ENCODE measurements around the gene SYMPK.

Gene SYMPK

DNA sequence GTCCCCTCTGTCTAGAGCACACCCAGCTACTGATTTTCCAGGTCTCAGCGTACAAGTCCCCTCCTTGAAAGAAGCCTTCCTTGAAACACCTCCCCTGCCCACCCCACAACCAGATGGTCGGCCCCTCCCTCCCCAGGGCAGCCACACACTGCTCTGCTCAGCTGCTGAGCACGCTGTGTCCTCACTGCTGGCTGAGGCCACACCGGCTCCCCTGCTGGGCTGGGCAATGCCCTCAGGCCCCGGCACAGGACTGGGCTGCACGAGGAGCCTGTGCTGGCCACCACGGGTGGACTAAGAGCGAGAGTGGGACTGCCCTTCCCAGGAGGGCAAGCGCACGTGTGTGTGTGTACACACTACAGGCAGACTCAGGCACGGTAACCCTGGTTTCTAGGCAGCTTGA, 36.0 kb downstream of the SYMPK start:
- DNase-seq (ENCODE audit: low read depth in 1 of 2, low spot score in 1 of 2): no peak

DNA sequence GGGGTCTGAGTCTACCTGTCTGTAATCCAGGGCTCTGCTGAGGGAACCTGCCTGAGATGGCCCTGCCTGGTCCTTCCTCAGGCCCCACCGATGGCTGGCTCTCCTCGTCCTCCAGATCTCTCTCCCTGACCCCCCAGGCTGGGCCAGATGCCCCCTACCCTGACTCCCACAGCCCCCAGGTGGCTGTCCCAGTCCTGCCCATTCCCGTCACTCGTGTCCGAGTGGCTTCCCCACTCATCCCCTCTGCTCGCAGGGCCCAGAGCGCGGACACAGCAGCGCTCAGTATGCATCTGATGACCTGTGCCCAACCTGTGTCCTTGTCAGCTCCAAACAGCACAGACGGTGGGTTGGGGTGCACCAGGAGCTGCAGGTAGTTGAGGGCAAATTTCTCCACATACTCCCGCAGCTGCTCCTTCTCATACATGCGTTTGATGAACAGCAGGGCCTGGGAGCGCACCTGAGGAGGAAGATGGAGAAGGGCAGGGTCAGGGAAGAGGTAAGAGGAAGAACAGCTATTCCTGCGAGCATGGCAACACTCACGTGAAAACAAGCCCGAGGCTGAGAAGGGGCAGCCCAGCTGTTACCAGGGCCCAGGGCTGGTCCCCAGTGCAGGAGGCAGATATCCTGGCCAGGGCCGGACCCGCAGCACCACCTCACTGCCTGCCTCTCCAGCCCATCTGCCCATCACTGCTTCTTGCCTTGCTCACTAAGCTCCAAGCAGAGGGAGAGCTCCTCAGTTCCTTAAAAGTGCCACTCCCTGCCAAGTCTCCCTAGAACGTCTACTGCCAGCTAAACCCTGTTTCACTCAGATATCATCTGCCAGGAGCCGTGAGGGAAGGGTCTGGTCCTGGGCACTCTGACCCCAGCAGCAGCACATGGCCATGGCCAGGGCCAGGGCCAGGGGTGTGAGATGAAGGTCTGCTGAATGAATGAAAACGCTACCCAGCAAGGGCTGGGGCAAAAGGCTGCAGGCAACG, 36.7 kb downstream of the SYMPK start:
- DNase-seq (ENCODE audit: low read depth in 1 of 2, low spot score in 1 of 2): no peak

DNA sequence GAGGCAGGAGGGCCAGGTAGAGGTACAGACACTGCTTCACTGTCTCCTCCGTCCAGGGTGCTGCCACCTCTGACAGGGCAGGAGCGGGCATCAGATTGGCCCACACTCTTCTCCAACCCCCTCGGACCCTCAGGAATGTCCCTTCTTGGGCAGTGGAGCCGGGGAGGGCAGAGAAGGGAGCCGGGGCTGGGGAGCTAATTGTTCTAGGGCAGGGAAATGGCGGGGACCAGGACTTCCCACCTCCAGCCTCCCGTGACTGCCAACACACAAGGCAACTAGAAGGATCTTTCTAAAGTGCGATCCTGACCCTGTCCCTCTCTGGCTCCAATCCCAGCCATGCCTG, 37.7 kb downstream of the SYMPK start:
- DNase-seq (ENCODE audit: low read depth in 1 of 2, low spot score in 1 of 2): no peak

DNA sequence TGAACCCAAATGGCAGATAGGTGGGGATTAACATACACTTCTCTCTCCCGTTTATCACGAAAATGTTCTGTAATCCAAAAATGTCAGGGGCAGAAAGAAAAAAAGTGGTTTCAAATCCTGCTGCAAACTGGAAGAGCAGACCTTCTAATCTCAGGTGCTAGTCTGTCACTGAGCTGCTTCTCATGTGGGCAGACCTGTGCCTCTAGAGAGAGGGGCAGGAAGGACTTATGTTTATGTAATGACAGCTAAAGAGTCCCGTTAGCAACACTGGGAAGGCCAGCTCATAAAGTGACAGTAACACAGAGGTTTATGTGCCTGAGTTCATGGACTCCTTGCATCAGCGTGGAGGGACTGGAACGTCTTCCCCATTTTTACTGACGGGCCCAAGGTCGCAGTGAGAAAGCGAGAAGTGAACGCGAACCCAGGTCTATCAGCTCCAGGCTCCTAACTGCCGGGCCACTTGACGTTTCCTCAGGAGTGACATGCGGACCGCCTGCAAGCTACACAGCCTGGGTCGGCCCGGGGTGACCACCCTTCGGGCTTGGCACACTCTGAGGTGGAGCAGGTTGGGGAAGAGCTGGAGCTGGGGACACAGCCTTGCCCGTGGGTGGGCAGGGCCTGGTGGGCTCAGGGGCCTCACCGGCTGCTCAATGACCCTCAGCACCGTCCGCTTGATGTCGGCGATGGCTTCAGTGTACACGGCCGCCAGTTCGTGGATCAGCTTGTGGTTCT, 38.2 kb downstream of the SYMPK start:
- DNase-seq (ENCODE audit: low read depth in 1 of 2, low spot score in 1 of 2): no peak

DNA sequence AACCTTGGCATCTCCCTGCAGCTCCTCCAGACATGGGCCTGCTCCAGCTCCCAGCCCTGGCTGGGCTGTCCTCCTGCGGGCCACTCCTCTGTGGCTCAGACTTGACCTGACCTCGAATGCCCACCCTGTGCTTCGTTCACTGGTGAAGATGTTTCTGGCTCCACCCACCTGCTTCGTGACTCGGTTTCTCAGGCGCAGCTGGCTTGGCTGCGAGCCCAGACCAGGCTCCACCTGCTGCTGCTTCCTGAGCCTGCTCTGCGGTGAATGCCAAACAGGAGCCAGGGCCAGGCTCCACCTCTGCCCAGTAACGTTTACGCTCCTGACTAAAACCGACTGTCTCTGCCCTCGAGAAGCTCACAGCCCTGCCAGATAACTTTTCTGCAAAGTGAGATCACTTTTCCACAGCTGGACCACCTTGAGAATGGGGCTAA, 38.9 kb downstream of the SYMPK start:
- DNase-seq (ENCODE audit: low read depth in 1 of 2, low spot score in 1 of 2): no peak

DNA sequence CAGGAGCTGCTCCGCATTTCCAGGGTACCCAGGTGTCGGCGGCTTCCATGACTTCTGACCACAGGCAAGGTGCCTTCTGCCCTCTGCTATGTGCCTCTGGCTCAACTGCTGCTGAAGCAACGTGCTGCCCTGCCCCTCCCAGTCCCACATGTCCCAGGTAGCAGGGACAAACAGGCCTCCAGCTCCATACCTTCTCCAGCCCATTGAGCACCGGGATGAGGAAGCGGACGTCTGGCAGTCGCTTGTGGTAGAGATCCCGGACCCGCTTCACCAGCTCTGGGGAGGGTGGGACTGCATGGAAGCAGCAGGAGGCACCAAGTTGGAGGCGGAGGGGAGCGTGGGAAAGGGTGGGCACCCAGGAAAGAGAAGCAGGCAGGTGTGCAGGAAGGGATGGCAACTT, 39.8 kb downstream of the SYMPK start:
- DNase-seq (ENCODE audit: low read depth in 1 of 2, low spot score in 1 of 2): no peak

DNA sequence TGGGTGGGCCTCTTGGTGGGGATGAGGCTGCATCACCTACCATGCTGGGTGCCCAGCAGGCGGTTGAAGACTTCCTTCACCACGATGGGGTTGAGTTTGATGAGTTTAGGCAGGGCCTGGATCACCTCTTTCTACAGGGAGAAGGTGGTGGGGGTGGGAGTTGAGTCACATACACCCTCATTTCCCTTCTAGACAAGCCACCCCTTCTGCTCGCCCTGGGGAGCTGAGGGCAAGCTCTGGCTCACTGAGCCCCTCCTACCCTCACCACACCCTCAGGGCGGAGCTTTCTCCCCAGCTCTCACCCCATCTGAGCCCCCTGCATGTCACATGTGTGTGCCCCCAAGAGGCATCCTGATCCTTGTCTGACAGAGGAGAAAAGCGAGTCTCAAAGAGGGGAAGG, 40.2 kb downstream of the SYMPK start:
- DNase-seq (ENCODE audit: low read depth in 1 of 2, low spot score in 1 of 2): no peak

DNA sequence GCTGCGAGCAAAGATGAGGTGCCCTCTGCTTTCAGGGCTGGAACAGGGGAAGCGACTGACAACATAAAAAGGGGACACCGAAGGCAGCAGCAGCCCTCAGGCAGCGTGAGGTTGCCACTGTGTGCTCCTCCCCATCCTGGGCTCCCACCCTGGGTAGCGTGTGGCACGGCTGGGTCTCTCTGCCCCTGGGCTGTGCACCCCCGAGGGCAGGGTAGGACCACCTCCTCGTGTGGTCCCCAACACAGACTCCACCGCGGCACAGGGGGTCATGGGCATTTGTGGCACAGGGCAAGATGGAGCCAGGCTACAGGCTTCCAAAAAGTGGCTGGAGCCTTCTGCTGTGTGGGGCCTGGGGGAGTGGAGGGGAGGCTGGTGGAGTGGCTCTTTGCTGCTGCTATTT, 41.4 kb downstream of the SYMPK start:
- no peak for DNase-seq (ENCODE audit: low read depth in 1 of 2, low spot score in 1 of 2)

DNA sequence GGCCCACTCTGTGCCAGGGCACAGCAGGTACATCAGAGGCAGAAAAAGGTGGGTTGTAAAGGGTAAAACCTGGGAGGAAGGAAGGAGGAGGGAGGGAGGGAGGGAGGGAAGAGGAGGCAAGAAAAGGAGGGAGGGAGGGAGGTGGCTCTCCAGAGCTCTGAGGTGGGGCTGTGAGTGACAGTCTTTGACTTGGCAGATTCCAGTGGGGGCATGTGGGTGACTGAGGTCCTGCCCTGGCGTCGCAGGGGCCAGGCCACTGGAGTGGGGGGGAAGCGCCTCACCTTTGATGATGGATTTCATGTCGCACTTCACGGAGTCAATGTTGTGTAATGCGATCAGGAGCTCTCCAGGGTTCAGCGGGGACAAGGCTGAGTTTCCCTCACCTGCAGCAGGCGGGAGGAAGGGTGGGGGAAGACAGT, 41.8 kb downstream of the SYMPK start:
- no peak for DNase-seq (ENCODE audit: low read depth in 1 of 2, low spot score in 1 of 2)

DNA sequence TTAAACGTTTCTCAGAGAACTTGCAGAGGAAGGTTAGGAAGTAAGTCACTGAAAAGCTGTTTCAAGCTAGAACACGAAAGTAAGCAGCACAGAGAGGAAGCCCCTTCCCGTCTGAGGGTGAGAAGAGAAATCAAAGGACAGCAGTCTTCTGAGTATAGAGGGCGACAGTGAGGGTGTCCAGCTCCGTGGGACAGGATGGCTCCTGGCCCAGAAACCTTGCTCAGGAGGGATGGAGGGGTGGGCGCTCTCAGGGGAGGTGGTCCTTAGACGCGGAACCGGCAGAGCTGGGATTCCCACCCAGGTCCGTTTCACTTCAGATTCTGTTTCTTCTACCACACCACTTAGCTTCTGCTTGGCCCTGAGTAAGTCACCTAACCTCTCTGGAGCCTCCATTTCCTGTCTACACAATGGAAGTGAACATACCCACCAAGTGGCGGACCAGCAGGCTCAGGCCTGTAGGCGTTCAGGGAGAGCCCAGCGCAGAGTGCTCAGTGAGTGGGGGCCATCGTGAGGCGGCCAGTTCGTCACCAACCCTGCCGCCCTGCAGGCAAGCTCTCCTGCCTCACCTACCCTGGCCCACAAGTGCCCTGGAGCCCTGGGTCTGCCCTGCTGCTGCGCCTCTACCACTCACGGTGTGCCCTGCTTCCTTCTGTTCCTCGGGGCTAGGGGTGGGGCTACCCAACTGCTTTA, 42.4 kb downstream of the SYMPK start:
- no peak for DNase-seq (ENCODE audit: low read depth in 1 of 2, low spot score in 1 of 2)

DNA sequence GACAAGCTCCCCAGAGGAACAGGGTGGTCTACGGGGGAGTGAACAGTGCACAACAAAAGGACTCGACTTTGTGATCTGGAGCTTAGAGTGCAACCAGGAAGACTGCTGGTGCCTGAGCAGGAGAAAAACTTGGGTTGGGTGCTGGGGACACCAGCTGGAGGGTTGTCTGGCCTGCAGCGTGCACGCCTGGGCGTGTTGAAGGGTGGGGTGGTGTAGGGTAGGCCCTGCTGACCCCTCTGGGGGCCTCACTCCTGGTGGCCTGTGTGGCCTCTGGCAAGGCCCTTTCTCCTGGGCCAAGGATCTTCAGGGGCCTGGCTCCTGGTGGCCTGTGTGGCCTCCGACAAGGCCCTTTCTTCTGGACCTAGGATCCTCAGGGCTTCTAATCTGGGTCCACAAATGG, 43.2 kb downstream of the SYMPK start:
- no peak for DNase-seq (ENCODE audit: low read depth in 1 of 2, low spot score in 1 of 2)

DNA sequence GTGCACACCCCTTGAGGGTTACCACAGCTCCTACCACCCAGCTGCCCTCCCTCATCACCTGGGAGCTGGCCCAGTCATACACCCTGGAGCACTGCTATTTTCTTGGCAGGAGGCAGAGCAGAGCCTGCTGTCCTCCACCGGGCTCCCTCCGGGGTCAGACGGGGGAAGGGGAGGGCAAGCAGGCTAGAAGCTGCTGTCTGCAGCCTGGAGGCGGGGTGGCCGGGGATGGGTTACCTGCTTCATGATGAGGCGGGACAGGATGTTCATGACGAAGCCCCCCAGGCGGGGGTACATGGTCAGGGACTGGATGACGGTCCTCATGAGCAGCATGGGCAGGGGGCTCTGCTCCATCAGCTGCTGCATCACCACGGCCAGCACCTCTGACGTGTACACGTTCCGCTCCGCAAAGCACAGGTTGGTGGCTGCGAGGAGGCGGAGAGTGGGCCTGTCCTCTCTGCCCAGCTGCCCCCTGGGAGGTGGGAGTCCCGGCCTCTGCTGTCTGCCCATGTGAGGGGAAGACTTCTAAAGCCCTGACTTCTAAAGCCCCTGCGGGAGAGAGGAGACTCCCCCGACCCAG, 45.1 kb downstream of the SYMPK start:
- no peak for DNase-seq (ENCODE audit: low read depth in 1 of 2, low spot score in 1 of 2)

DNA sequence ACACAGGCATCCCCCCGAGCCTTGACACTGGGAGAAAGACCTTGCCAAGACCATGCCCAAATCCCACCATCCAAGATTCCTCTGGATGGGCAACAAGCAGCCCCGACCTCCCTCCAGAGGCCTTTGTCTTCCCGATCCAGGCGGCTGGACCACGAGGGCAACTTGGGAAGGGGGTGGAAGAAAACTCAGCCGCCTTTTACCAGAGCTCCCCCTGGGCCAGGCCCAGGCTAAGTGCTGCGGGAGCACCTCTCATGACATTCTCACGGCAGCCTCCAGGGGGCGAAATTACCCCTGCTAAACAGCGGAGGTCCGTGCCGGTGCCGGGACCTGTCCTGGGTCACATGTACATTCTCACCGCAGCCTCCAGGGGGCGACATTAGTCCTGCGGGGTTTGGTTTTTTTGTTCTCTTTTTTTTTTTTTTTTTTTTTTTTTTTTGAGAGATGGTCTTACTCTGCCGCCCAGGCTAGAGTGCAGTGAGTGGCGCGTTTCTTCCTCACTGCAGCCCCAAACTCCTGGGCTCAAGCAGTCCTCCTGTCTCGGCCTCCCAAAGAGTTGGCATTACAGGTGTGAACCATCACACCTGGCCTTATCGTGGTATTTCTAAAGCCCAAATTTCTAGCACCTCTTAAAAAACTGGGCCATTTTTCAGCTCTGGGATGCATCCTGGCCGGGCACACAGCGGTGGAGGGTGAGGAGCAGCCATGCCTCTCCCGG, 45.8 kb downstream of the SYMPK start:
- DNase-seq (ENCODE audit: low read depth in 1 of 2, low spot score in 1 of 2): peak; percentile 89 to 96

DNA sequence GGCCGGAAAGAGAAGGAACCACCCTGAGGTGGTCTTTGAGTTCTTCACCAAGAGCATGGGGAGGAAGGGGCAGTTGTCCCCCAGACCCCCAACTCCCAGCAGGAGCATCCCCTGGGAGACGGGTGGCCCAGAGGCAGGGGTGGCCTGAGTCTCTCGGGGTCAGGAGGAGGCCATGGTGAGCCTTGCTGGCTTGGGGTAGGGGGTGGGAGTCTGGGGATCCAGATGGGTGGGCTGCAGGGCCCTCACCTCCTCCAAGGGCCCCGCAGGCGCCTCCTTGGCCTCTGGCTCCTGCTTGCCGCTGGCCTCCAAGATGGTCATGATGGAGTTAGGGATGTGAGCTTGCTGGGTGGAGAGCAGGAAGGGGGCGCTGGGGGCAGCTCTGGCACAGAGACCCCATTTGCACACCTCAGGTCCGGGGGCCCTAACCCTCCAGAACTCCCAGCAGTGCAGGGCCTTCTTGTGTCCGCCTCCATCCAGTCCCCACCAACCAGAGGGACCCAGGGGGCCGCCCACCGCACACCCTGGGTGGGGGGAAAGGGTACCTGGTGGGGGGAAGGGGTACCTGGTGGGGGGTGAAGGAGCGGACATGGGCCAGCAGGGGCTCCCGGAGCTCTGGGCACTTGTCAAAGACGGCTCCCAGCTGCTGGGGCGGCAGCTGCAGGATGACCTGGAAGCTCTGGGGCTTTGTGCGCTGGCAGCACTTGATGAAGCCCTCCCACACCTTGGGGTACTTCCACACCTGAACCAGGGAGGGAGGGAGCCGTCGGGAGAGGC, 46.5 kb downstream of the SYMPK start:
- no peak for DNase-seq (ENCODE audit: low read depth in 1 of 2, low spot score in 1 of 2)

DNA sequence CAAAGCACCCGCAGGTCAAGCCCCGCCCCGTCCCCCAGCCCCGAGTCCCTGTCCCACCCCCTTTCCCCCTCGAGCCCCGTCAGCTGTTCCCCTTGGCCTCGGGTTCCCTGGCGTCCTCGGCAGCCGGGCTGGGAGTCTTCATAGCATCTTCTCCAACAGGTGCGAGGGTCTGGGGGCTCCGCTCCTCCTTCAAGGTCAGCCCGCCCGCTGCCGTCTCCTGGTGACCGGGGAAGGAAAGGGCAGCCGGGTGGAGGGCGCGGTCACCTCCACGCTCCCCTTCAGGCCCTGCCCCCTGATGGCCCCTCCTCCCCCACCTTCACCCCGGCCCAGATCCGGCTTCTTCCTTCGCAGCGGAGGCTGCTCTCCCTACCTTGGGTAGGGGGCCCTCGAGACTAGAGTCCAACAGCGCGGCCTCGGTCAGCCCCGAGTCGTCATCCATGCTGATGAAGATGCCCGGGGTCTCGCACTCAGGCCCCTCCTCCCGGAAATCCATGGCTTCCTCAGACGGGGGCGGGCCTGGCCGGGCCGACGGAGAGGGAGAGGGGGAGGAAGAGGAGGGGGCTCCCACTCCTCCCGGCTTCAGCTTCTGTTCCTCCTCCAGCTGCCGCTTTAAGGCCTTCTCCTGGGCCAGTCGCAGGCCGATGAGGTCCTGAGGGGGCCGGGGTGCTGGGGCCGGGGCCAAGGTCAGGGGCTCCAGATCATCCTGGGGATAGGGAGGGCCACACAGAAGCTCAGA, 47.3 kb downstream of the SYMPK start:
- DNase-seq (ENCODE audit: low read depth in 1 of 2, low spot score in 1 of 2): no peak

DNA sequence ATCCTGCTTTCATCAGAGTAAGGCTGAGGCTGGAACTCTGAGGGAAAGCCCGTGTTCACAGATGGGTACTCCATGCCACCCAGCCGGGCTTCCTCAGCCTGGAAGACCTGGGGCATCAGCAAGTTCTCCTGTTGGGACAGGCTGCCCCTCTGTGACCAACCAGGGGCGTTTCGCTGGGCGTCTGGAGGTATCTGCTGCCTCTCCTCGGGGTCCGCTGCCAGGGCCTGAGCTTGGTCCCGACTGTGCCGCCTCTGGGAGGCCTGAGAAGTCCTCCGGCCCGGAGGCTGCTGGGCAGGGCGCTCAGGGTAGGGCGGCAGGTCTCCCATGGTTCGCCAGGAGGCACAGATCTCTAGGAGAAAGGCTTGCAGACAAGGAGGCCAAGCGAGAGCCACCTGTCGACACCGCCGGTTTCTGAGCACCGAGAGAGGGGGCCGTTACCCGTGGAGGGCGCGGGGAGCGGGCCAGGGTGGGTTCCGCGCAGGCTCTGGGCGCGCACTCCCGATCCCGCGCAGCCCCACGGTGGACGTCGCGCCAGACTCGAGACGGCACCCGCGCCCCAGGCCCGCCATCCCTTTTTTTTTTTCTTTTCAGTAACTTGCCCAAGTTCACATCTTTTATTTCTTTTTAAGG, 48.0 kb downstream of the SYMPK start, which contains the start of gene RSPH6A:
Gene RSPH6A, minus strand, starts transcription at position 458 of the 630 bp plus-strand sequence. Its CDS starts 132 bp downstream, at position 326.
- DNase-seq (ENCODE audit: low read depth in 1 of 2, low spot score in 1 of 2): no peak

DNA sequence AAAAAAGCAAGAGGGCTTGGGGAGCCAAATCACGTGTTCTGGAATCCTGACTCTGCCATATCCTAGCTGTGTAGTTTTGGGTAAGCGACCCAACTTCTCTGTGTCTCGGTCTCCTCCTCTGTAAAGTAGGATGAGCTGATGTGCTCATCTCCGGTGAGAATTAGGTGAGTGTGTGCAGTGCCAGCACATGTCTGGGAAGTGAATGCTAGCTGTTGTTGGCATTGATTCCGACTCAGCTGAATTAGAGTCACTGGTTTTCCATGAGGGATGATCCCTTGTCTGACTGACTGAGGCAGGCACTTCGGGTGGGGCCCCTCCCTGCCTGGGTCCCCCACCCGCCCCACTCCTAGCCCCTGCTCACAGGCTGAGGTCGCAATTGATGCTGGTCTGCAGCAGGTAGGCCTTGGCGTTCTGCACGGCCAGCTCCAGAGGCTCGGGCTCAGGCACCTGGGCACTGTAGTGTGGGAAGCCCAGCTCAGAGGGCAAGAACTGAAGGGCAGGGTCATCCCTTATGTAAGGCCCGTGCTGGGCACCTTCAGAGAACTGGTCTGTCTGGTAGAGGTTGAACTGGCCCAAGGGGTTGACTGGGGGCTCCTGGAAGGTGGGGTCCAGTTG, 48.7 kb downstream of the SYMPK start:
- no peak for DNase-seq (ENCODE audit: low read depth in 1 of 2, low spot score in 1 of 2)

DNA sequence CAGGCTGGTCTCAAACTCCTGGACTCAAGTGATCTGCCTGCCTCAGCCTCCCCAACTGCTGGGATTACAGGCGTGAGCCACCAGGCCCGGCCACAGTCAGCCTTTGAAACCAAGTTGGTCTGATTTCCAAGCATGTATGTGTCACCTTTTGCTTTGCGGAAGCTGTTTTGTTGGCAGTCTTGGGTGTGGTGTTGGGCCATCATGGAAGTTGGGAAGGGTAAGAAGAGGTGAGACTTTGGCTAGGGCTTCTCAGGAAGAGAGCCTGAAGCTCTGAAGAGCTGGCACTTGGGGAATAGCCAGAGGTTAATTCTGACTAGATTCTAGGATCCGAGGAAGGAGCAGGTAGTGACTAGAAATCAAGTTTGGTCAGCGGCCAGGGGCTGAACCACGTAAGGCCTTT, 50.6 kb downstream of the SYMPK start:
- no peak for DNase-seq (ENCODE audit: low read depth in 1 of 2, low spot score in 1 of 2)
